ENCODE measurements around the gene SLC25A14. TPM values are rescaled to one million over a fixed set of nuclear protein-coding genes. Genes with fewer than 3 reads are reported as not detected.
A peak's percentile ranks its signal among the peaks of the same experiment; 100 is the strongest.

SLC25A14 gene
- total RNA-seq = 8.0 TPM
- long read RNA-seq, partial matches to known transcripts = 1 of 5 reads
- long read RNA-seq, other reads (novel, unspliced or antisense) = 3 of 5 reads

- Histone ChIP-seq H3K4me3 (peak within 1 kb of the TSS; percentile 68), H3K27me3 (no peaks in the 10 kb centered on the region), H3K9me3 (no peaks in the 10 kb centered on the region), H3K4me1 (no peaks in the 10 kb centered on the region), H3K27ac (peak within 1 kb of the TSS; percentile 74), H3K36me3 (no peaks in the 10 kb centered on the region)
- intact Hi-C loops (cut with DNase I) = no loop called here
- DNase-seq (peak; percentile 85), ATAC-seq (peak; percentile 98)
- TF ChIP-seq, protein P1, sequence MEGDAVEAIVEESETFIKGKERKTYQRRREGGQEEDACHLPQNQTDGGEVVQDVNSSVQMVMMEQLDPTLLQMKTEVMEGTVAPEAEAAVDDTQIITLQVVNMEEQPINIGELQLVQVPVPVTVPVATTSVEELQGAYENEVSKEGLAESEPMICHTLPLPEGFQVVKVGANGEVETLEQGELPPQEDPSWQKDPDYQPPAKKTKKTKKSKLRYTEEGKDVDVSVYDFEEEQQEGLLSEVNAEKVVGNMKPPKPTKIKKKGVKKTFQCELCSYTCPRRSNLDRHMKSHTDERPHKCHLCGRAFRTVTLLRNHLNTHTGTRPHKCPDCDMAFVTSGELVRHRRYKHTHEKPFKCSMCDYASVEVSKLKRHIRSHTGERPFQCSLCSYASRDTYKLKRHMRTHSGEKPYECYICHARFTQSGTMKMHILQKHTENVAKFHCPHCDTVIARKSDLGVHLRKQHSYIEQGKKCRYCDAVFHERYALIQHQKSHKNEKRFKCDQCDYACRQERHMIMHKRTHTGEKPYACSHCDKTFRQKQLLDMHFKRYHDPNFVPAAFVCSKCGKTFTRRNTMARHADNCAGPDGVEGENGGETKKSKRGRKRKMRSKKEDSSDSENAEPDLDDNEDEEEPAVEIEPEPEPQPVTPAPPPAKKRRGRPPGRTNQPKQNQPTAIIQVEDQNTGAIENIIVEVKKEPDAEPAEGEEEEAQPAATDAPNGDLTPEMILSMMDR (IDR thresholded peaks at IDR 0.05) = no peak
These were observed at the start of gene SLC25A14 for GRCh38 chrX:130339408-130340222. TSS of gene SLC25A14 (plus strand) at chrX:130339919. CDS start at chrX:130340279, 360 bp downstream.

- no peaks in the 10 kb centered on the region for H3K4me1 ChIP-seq
- TF ChIP-seq, protein P1 (IDR thresholded peaks at IDR 0.05) = no peak
- ATAC-seq = no peak
These were observed 44.0 kb upstream of the SLC25A14 start for GRCh38 chrX:130295519-130296296.

GRCh38 chrX:130296297-130296678 is 43.4 kb upstream of the SLC25A14 start:
- Histone ChIP-seq H3K36me3 (no peaks in the 10 kb centered on the region), H3K9me3 (no peaks in the 10 kb centered on the region), H3K4me3 (no peak overlapping the region), H3K27me3 (no peaks in the 10 kb centered on the region), H3K27ac (no peak overlapping the region), H3K4me1 (no peaks in the 10 kb centered on the region)
- TF ChIP-seq, protein P1 (IDR thresholded peaks at IDR 0.05) = no peak
- DNase-seq = no peak
- intact Hi-C loops (cut with DNase I) = no loop called here
- ATAC-seq = no peak

More at GRCh38 chrX:130295519-130296296, 44.0 kb upstream of the SLC25A14 start:
- Histone ChIP-seq H3K27ac (no peak overlapping the region), H3K9me3 (no peaks in the 10 kb centered on the region), H3K4me3 (no peak overlapping the region), H3K36me3 (no peaks in the 10 kb centered on the region), H3K27me3 (no peaks in the 10 kb centered on the region)
- DNase-seq = no peak
- intact Hi-C loops (cut with DNase I) = no loop called here

- TF ChIP-seq, protein P1 (IDR thresholded peaks at IDR 0.05) = no peak
- H3K27me3 ChIP-seq = no peaks in the 10 kb centered on the region
- DNase-seq (no peak), ATAC-seq (no peak)
- intact Hi-C loops (cut with DNase I) = no loop called here
- H3K9me3 ChIP-seq = no peaks in the 10 kb centered on the region
- H3K36me3 ChIP-seq = no peaks in the 10 kb centered on the region
- no peak overlapping the region for H3K27ac ChIP-seq
- no peak overlapping the region for H3K4me3 ChIP-seq
- H3K4me1 ChIP-seq = no peaks in the 10 kb centered on the region
These were observed 43.0 kb upstream of the SLC25A14 start for GRCh38 chrX:130296743-130297142.

DNA sequence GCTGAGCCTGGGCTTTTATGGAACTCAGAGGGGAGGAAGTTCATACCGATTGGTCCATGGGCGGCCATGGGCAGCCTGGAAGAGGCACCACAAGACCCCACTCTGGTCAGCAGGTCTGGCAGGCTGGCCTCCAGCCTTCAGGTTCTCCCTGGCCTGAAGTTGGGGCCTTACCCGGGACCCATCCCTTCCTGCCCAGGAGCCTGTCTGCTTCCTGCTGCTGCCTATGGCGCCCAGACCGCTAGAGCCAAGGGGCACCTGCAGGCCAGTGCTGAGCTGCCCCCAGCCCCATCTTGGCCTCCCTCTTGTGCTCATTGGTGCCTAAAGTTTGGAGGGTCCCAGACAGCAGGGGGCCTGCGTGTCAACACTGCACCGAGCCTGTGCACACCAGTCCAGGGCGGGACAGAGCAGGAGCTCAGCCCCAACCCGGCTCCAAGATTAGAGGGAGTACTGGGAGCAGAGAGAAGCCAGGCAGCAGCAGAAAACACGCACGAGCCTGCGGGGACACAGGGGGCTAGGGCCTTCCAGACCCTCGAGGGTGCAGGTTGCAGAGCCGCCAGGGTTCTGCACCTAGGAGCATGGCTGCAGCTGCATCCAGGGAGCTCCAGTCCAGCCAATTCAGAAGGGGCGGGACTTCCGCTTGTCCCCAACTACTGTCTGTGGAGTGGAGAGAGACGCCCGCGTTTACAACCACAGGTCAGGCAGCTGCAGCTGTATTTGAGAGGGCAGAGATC is 40.3 kb upstream of the SLC25A14 start:
- intact Hi-C loops (cut with DNase I) = no loop called here
- no peaks in the 10 kb centered on the region for H3K4me1 ChIP-seq
- H3K27me3 ChIP-seq = no peaks in the 10 kb centered on the region
- ATAC-seq (no peak), DNase-seq (no peak)
- H3K27ac ChIP-seq = no peak overlapping the region
- H3K9me3 ChIP-seq = no peaks in the 10 kb centered on the region
- H3K36me3 ChIP-seq = no peaks in the 10 kb centered on the region
- TF ChIP-seq, protein P1 (IDR thresholded peaks at IDR 0.05) = no peak
- H3K4me3 ChIP-seq = no peak overlapping the region
